Stimulated activated CD4-positive, alpha-beta T cell treated with anti-CD3 and anti-CD28 coated beads, Interleukin-1b, Interleukin-23, amount 100 ng/mL, for 1 hour (primary cell): Measurements from ENCODE around the gene GABRG3.

Experiments
- DNase-seq, 2 donors: peaks; one replicate each; pipeline ENCODE4 v3.0.0-alpha.2; 2020; ENCODE audit warnings: low read depth in 2 of 2

Gene GABRG3

GRCh38 chr15:27464941-27465612 lies 494.1 kb downstream of the GABRG3 start:
- no peak for DNase-seq

- no peak for DNase-seq
Observed at GRCh38 chr15:27466758-27467157, 495.8 kb downstream of the GABRG3 start.

DNA sequence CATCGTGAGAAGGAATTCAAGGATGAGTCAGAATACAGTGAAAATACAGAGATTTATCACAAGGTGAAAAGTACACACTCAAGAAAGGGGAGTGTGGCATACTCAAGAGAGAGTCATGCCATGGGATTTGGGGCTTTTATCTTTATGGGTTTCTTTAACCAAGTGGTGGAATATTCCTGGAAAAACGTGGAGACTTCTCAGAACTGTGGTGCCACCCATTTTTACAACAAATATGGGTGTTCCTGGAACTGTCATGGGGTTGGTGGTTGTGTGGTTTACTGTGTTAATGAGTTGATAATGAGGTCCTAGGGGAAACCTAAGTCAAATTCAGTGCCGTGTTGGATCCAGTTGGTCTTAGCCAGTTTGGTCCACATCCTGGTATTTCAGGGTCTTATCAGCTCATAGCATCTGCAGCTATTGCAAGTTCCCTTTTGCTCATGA lies 497.2 kb downstream of the GABRG3 start:
- no peak for DNase-seq

GRCh38 chr15:27473845-27474244 lies 502.9 kb downstream of the GABRG3 start:
- DNase-seq = no peak

DNA sequence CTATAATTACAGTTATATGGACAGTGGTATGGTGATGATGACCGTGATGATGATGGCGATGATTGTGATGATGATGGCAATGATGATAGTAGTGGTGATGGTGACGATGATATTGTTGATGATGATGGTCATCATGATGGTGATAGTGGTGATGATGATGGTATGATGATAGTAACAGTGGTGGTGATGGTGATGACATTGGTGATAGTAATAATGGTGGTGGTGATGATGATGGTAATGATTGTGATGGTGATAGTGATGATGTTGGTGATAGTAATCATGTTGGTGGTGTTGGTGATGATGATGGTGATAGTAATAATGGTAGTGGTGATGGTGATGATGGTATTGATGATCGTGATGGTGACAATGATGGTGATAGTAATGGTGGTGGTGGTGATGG lies 504.4 kb downstream of the GABRG3 start:
- no peak for DNase-seq

GRCh38 chr15:27479296-27480140 lies 508.5 kb downstream of the GABRG3 start:
- no peak for DNase-seq

- no peak for DNase-seq
Observed at GRCh38 chr15:27480141-27480530, 509.2 kb downstream of the GABRG3 start.

DNA sequence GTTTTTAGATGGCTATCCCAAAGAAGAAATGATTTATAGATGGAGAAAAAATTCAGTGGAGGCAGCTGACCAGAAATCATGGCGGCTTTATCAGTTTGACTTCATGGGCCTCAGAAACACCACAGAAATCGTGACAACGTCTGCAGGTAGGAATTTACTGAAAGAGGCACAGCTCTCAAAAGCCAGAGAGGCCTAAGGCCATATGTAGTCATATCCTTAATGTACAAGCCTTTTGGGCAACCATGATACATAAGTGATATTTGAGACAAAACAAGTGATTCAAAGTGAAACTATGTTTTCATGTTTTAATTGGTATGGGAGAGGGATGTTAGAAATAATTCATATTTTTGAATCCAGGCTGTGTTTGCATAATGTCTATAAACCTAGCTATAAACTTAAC lies 509.7 kb downstream of the GABRG3 start:
- no peak for DNase-seq

- no peak for DNase-seq
Observed at GRCh38 chr15:27481768-27482167, 510.8 kb downstream of the GABRG3 start.

- DNase-seq = no peak
Observed at GRCh38 chr15:27482287-27482686, 511.3 kb downstream of the GABRG3 start.

DNA sequence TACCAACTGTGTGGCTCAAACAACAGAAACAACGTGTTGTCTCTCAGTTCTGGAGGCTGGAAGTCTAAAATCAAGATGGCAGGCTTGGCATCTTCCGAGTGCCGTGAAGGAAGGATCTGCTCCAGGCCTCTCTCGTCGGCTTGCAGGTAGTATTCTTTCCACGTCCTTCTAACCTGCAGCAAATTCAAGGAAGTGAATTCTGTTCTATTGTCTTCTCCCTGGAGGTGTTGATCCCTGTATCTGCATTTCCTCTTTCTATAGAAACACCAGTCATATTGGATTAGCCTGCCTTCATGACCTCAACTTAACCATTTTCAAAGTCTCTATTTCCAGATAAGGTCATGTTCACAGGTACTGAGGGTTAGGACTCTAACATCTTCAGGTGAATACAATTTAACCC lies 512.1 kb downstream of the GABRG3 start:
- no peak for DNase-seq

DNA sequence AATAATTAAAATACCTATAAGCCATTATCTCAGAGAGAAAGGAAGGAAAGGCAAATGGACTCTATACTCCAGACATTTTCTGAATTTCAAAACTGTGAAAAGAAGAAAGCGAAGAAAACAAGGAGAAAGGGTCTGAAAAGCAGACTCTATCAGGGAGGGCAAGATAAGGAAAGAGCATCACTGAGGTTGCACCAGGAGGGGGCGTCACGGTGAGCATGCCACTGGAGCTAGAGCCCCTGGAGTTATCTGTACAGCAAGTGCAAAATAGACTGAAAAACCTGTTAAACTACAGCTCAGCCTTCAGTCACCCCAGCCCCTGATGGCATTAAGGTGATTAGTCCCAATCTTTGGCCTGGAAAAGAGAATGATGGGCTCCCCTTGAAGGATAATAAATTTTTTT lies 514.3 kb downstream of the GABRG3 start:
- no peak for DNase-seq

DNA sequence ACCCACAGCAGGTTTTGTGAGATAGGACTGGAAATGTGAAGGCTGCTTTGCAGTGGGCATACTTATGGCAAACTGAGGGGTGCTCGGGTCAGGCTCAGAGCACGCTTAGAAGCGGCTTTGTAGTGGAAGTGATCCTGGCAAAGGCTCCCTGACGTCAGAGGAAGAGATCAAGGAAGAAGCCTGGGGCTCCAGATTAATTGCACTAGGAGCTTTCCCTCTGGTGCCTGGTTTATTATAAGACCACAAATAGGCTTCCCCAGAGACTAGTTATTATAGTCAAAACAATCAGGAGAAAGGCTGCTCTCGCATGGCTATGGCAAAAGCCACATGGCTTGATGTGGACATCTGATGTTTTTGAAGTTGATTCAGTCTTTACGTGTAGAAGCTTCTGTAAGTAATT lies 515.1 kb downstream of the GABRG3 start:
- no peak for DNase-seq

DNA sequence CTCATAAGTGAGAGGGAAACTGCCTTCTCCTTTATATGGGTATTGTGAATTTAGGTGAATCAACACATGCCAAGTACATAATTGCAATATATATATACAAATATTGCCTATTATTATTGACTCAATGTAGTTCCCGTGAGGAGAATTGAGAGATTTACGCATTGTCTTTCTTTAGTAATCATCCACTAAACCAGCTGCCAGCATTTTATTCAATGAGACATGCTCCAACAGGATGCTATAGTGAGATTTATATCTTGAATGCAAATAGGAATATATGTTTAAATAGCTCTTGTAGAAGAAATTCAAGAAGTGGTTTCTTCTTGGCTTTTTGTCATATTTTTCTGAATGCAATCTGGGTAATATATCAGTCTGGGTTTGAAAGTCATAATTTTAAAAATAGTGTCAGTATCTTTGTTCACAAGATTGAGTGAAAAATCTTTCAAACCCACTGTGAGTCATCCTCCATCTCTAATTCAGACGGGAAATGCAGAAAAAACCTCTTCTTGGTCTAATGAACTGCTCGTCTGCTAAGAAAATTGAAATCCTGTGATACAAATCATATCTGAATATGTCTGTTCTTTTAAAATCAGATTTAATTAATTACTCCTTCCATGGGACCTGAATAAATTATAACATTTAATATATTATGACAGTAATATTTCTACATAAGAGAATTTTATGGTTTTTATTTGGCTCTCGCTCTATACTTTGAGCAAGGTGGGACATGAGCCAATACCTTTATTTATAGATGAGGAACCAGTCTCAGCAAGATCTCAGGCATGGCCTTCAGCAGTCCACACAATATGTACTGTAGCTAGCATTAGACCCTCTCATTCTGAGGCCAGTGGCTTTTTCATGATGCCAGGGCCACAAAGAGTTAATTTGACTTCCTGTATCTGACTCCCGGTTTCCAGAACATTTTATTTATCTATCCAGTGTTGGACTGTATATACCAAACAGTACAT lies 516.0 kb downstream of the GABRG3 start:
- DNase-seq = no peak

- no peak for DNase-seq
Observed at GRCh38 chr15:27487846-27488245, 516.9 kb downstream of the GABRG3 start.

DNA sequence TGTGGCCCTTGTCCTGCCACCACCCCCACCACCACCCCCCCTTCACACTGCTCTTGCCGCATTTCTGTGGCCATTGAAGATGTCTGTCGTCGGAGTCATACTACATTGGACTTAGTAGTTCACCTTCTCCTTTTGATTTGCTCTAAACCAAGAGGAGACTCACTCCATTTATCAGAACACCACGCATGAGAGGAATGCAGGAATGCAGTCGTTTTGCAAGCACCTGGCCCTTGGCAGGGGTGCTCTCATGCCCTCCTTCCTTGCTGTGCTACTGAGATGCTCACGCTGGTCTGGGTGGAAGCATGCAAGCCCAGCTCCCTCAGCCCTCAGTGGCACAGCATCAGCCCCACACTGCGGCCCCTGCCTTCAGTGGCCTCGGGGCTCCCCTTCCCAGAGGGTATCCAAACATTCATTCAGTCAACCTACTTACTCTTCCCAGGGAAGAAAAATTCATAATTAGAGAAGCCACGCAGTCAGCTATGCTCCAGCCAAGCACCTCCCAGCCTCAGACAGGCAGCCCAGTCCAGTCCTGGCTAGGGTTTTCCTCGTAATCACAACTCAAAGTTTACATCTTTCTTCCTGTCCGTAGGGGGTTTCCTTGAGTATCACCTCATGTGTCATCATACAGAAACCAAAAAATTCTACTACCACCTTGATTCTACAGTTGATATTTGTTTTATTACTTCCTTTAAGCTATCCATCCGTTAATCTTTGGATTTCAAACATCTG lies 520.0 kb downstream of the GABRG3 start:
- no peak for DNase-seq

DNA sequence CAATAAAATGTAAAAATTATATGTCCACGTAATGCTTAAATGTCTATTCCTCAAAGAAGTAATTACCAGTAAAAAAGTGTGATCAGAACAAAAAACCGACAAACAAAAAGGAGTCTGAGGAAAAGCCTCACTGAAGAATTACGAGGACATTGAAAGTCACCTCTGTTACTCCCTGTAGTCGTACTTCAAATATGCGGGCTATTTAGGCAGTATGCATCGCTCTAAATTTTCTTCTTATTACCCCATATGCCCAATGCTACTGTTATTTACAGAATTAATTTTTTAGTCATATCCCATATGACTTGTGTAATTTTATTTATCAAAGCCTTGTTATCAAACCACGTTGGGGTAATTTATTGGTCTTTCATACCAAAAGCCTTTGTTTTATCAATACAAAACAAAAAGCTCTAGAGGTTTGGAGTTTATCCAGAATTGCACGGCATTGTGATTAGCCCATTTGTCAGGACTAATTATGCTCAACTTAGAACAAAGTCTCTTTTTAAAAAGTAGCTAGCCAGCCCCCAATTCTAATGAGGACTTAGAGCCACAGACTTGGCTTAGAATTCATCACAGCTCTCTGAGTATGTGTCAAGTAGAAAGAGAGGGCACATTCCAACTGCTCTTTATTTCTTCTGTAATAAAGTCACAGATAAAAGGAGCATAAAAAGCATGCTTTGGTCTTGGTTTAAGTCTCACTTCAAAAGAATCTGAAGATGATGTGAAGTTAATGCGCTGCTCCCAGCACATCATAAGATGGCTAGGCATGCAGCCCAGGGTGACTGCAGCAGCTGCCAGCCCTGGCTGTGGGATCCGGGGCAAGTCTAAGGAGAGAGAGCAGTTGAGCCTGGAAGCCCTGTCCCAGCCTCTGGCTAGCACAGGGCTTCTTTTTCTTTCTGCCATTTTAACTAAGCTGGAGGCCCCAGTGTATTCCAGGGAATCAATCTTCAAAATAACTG lies 521.0 kb downstream of the GABRG3 start:
- DNase-seq = no peak

- no peak for DNase-seq
Observed at GRCh38 chr15:27495963-27496459, 525.0 kb downstream of the GABRG3 start.

GRCh38 chr15:27498700-27499099 lies 527.7 kb downstream of the GABRG3 start:
- no peak for DNase-seq

DNA sequence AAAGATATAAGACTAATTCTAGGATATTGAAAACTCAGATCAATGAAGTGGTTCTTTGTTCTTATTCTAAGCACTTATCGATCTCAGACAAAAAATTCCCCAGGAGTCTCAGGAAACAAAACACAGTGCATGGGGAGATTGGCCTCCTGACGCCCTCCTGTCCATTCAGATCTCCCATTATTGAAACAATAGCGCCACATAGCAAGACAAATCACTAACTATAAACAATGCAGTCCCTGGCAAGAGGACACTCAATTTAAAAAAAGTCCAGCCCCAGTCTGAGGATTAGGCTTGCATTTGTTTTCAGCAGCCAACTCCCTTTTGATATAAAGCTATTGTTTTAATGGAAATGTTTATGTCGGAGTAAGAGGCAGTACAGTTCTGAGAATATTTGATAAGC lies 528.2 kb downstream of the GABRG3 start:
- no peak for DNase-seq
